GM18499 (cell line): ENCODE results near the gene CLSTN2.

Source experiments
- ATAC-seq: cut with Tn5 transposase; IDR thresholded peaks from one replicate; pipeline ENCODE4 v1.9.1; 2021; ENCODE audit warnings: moderate number of reproducible peaks; ENCODE audit not compliant: insufficient read depth, unreplicated experiment

Gene CLSTN2

DNA sequence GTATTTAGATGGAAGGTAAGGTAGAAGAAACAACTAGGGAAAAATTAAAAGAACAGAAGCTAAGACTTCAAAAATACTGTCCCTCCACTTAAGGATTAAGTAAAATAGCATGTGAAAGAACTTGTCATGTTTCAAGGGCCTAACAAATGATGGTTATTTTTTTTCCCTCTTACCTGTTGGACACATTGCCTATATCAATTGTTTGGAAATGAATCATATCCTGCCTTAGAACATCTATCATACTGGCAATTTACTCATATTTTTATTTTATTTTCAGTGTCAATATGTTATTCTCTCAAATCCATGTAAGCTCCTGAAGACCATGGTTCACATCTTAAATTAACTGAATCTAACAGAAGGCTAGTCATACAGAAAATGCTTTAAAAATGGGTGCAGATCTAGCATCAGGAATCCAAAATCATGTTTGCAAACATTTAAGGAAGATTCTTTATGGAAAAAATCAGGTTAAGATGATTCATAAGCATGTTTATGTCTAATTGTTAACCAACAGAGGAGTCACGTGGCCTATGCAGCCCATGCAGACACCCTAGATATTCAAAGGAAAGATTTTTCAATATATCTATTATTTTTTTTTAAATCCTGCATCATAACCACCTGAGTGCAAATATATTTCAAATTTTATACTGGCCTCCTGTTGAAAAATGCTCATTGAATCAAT, 607.1 kb downstream of the CLSTN2 start:
- no peak for ATAC-seq

DNA sequence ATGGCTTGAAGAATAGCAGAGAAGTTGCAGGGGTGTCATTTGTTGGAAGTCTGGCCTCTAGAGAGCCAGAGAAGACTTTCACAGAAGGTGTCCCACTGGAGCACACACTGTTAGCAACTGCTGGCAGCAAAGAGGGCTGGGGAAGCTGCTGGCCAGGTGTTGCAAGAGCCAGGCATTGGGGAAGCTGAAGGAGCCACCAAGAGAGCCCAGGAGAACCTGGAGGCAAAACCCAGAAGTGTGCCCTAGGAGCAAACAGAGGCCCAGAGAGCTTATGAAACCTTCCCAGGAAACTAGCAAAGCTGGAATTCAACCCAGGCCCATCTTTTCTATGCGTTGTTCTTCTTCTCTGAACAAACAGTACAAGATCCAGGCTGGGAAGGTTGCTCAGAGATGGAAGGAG, 610.2 kb downstream of the CLSTN2 start:
- ATAC-seq, result no peak

DNA sequence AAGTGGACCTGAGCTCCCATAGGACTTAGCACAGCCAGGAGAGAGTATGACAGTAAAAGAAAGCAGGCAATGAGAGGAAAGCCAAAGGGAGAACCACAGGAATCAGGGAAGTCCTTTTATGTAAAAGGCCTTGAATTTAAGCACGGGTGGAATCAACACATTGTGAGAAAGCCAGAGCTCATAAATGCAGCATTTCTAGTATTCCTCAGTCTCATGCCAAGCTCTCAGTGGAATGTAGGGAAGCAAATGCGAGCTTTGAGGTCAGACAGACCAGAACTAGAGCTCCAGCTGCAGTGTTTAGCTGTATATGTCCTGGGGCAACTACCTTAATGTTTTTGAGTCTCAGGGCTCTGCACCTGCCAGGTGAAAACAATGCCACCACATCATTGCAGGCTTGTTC, 610.8 kb downstream of the CLSTN2 start:
- ATAC-seq, result no peak

DNA sequence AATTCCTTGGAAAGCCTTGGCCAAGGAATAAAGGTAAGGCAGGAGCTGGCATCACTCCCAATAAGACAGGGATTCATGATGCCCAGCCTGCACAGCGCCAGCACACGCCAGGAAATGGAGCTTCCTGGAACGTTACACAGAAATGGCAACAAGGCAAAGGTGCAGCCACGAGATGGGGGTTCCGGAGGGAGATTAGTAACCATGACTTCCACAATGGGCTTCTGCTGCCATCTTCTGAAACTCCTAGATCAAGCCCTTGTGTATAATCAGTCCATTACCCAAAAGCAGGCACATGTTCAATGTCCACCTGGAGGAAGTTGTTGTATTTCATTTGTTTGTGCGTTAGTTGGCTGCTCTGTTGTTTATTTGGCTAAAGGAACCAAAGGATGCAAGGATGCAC, 611.7 kb downstream of the CLSTN2 start:
- no peak for ATAC-seq

DNA sequence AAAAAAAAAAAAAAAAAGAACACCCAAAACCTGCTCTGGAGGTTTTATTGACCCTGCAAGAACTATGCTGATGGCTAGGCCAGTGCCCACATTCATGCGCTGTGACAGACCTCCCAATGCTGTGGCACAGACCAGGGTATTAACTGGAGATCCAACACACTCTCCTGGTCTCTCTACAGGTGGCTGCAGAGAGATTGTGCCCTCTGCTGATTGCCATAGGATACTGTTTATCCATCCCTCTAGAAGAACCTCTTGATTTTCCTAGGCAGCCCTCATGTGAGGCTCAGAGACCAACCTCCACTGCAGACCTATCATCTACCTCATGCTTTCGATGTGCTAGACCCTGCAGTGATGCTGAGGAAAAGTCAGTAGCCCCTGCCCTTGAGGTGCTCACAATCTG, 617.4 kb downstream of the CLSTN2 start:
- no peak for ATAC-seq

DNA sequence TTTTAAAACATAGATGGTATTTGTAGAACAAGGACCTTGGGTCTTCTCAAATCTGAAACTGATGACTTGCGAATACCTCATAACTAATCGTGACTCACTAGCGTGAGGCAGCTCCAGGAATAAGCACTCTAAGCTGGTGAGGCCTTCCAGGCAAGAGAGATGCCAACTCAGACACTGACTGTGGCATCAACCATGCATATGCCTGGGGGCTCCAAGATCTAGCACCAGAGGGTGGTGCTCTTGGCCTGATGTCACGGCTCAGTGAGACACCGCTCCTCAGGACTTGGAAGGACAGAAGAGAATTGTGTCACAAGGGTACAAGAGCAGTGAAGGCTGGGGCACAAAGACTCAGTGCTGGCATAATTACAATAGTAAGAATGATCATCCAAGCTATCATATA, 617.9 kb downstream of the CLSTN2 start:
- ATAC-seq, result no peak

DNA sequence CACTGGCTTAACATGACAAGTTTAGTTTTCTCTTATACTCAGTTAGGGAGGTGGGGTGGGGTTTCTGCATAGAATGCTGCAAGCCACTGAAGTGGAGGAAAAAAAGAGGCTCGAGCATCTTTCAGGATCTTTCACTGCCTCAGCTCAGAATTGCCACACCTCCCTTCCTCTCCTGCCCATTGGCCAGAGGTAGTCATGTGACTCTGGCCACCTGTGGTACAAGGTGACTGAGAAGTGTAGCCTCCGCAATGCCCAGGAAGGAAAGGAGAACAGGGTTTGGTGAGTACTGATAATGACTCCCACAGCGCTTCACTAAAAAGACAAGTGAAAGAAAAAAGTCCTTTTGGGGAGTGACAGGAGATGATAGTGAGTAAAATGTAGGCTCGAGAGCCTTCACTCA, 618.6 kb downstream of the CLSTN2 start:
- no peak for ATAC-seq

DNA sequence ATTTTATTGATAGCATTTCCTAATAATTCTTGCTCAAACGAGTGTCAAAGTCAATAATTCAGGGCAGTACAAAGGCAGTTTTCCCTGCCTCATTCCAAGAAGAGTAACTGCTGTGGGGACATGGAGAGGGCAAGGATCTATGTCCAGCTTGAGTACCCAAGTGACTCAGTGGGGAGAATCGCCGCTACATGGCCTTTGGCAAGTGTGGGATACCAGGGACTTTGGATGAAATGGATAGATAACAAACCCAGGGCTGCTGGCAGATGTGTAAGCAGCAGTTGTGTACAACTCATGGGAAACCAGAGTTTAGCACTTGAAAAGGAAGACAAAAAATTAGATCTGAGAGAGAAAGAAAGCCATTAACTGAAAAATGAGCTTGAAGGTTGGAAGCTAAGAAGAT, 620.7 kb downstream of the CLSTN2 start:
- ATAC-seq, result no peak

DNA sequence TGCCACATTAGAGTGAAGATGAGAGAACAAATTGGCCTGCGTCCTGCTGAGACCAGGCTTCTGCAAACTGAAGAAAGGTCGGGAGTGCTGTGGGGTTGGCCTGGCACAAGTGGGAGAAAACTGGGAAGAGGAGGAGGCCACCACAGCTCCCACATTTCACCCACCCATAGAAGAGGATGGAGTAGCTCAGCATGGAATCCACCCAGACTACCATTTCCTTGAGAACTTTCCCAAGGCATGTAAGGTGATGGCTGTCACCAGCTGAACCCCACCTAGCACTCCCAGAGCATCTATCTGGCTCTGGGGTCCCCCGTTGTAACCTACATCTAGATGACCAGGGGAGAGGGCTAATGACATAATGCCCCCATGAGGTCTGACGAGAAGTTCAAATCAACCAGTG, 622.5 kb downstream of the CLSTN2 start:
- ATAC-seq, result no peak

DNA sequence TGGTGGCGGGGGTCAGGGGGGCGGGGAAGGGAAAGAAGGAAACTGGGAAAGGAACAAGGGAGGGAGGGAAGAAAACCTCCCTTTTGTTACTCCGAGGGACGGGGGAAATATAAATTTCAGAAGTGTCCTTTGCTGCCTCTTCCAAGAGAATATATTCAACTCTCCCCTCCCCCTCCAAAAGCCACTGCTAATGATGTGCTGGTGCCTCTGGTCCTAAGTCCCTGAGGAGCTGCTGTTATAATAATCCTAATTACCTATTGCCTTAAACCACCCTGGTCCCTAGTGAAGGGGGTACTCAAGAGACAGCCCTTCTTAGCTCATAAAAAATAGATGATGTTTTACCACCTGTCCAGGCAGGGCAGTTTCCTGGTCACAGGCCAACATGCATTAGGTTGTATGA, 624.6 kb downstream of the CLSTN2 start:
- no peak for ATAC-seq

DNA sequence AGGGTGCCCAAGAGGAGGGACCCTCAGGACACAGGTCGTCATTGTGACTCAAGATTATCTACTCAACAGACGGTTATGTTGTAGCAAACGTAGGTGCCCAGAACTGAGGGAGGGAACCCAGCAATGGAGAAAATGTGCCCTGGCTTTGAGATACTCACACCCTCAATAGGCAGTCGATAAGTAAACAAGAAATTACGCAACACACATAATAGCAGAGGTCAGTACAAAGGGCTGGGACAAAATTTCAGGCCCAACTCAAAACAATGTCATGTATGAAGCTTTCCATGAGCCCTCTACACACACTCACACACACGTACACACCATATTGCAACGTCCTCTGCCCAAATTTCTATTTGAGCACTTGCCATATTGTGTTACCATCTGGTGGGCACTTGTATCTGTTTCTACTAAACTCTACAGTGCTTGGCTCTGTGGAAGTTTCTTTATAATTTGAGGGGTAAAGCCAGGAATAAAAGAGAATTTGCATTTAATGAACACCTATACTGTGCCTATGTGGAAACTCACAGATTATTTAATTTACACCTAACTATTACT, 628.3 kb downstream of the CLSTN2 start:
- ATAC-seq, result no peak

DNA sequence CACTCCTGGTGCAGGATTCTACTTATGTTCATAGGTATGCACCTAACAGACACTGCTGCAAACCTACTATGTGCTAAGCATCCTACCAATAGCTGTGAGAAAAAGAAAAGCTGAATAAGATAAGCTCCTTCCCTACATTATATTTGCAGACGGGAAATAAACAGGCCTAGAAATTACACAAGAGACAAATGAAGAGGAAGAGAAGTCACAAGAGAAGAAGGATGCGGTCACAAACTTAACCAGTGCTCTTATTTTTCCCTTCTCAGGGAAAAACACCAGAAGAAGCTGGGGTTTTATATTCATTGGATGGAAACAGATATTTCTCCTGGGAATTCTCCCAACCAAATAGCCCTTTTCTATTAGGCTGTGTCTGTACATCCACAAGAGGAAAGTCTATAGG, 633.1 kb downstream of the CLSTN2 start:
- no peak for ATAC-seq

DNA sequence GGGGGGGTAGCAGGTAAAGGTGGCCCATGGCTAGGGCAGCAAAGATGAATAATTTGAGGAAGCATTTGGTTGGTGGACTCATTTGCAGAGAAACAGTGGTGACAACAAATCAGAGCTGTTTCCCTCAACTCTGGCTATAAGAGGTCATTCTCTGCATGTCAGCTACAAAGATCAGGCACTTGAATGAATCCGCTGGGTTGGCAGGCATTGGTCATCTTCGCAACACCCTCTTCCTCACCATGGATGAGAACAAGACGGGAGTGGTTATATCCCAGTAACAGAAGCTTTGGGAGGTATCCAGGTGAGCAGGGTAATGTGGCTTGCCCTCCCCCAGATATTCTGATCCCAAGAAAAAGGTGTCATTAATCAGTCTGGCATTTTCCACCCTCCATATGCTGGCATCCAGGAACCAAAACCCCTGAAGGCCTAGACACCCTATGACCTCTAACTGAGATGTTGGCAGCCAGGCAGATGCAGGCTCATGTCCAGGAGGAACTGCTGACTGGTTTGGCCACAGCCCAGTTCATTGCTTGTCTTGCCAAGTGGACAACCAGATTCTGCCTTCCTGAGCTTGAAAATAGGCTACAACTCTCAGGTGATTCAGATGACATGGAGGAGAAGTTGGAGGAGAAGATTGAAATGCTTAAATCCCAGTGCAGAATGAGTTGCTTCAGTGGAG, 634.0 kb downstream of the CLSTN2 start:
- ATAC-seq, result no peak

DNA sequence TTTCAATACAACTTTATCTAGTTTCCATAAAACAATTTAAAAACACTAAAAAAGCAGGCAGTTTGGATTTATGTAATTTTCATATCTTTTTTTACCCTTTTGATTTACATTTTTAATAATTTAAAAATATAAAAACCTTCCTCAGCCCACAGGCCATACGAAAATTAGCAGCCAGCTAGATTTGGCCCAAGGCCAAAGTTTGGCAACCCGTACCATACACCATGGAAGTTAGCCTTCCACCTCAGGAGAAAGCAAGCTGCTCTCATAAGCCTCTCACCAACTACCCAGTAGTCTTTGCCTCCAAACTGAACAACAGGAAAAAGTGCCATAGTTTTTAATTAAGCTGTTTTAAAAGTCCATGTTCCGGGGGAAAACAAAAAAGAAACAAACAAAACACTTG, 635.6 kb downstream of the CLSTN2 start:
- ATAC-seq, result no peak

DNA sequence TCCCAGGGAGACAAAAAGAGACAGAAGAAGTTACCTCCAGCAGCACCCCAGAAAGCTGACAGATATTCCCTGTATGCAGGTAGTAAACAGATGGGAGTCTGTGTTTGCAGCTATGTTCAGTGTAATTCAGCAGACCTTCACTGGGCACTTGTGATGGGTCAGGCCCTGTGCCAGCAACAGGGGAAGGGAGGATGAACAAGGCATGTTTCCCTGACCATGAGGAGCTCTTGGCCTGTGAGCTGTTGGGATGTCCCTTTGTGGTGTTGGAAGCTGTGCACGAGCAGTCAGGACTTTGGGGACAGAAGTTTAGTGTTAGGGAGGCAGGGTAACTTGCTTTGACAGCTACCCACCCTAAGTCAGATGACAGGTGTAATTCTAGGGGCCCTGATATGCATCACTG, 636.9 kb downstream of the CLSTN2 start:
- ATAC-seq, result no peak

DNA sequence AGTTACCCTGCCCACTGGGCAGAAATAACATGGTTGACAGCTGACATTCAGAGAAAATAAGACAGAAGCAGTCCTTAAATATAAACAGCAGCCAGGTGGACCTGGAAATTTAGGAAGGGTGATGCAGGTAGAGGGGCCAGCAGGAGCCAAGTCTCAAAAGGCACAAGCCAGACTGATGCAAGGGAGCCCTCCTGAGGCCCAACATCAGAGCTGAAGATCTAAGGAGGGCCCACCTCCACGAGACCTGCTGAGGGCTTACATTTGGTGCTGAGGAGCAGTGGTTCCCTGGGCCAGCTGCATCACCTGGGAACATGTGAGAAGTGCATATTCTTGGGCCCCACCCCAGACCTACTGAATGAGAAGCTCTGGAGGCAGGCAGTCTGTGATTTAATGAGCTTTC, 637.3 kb downstream of the CLSTN2 start:
- no peak for ATAC-seq

DNA sequence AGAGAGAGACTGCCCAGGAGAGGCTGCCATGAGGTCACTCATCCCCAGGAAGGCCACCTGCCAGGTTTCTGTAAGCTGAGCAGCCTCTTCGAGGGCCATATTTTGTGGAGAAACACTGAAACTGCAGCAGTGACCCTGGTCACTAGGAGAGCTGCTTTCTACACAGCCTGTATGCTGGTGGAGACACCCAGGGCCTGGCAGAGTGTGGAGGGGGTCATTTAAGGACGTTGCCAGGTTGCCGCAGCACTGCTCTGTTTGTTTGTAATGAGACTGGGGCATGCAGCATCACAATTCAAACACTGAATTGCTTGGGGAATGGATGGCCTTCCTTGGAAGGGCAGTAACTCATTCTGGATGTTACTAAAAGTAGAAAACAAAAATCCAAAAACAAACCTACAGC, 638.0 kb downstream of the CLSTN2 start:
- no peak for ATAC-seq

DNA sequence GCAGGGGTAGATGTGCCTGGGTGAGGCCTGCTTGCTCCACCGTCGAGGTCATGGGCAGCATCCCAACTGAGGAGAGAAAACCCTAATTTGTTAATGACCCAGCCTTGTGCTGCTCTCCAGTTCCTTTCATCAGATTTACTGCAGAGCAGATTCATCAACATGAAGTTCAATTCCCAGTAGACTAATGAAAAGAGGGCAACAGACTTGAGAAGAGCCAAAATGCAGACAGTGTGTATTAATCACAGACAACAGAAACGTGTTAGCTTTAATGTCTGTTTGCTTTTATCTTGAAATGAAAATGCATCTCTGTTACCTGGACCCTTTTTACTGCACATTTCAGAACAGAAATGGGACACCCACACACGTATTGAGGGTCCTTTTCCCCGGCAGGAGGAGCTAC, 639.4 kb downstream of the CLSTN2 start:
- no peak for ATAC-seq

DNA sequence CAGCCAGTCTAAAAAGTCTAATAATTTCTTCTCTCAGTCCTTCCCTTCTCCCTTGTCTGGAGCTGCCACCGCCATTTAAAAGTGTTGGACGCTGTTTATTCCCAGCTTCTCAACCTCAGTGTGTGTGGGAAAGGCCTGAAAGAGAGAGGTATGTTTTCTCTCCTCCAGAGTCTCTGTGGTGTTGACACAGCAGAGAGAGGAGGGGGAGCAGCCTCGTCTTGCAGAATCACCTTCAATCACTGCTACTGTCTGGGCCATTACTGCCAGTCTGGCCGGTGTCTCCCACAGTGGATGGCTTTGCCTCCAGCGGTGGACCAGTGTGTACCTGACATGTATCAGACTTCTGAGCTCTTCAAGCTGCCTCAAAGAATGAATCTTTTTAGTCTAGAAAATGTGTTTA, 641.5 kb downstream of the CLSTN2 start:
- no peak for ATAC-seq

DNA sequence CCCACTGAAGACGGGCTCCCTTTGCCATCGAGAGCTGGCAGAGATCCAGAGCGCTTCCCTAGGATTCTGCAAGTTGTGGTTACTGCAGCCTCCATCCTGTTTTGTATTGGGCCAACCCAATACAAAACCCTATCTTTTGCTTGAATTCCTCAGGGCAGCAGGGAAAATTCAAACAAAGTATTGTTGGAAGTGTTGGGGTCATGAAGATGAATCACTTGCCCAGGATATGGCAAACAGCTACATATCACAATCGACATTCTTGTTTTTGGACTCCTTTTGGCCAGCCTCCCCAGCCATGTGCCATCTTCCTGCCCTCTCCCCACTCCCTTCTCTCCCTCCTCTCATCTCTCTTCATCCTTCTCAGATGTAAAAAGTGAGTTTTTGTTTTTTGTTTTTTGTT, 642.9 kb downstream of the CLSTN2 start:
- ATAC-seq, result no peak

DNA sequence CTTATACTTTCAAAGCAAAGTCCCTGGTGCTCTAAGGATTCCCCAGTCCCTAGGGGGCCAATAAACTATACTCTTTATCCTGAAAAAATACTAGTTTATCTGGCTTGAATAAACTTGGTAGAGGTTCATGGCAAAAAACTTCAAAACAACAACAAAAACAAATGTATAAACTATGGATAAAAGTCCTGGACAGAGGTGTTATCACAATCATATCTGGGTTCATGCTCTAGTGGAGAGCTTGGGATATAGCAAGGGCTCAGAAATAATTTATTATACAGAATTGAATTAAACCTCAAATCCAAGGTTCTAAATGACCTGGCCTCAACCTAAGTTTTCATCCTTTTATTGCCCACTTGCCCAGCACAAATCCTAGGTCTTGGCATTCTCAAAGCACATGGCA, 644.3 kb downstream of the CLSTN2 start:
- ATAC-seq, result no peak

DNA sequence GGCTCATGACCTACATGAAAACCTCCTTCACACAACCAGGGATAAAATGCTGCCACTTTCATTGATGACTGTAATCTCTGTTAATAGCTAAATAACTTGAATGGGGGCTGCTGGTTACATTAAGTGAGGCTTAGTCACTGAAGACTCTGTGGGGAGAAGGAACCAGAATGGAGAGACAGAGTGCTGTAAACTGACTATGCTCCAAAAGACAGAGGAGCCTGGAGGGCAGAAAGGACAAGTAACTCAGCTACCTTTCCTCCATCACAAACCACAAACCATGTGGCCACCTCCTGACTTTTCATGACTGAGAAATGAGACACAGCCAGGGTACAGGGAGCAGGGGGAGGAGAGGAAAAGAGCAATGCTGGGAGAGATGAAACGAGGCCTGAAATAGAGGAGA, 645.8 kb downstream of the CLSTN2 start:
- ATAC-seq, result no peak
